HepG2 (cell line): ENCODE measurements around the gene ZAR1L. TPM values are rescaled to one million over a fixed set of nuclear protein-coding genes. Genes with fewer than 3 reads are reported as not detected.

Source experiments
- ATAC-seq: fragments of 200-7000 bp; cut with Tn5 transposase; 3 replicates; pipeline ENCODE4 v1.9.1; 2020; ENCODE audit warnings: mild to moderate bottlenecking, moderate library complexity
- BruUV-seq: library from RNA; stranded (reverse); fragments of 400-500 nt; replicated peaks from 2 replicates; lab custom pipeline; 2021; lab: Mats Ljungman, UMichigan
- CTCF ChIA-PET: fragments of 300-600 bp; formaldehyde crosslinking; extraction: SDS; loops from one replicate; lab custom pipeline; 2021; ENCODE audit warnings: low total read pairs, inconsistent platforms, low intra/inter-chr PET ratio; lab: Yijun Ruan, JAX
- POLR2A ChIA-PET: fragments of 350-600 bp; sonication (Branson Sonifier 250); formaldehyde crosslinking; loops from one replicate; lab custom pipeline; 2020; ENCODE audit warnings: antibody characterized with exemption, inconsistent platforms; lab: Yijun Ruan, JAX
- DNase-seq: peaks from one replicate; pipeline ENCODE4 v3.0.0-alpha.2; 2015; ENCODE audit warnings: low spot score
- FAIRE-seq: peaks from 3 replicates; lab custom pipeline; 2011; peaks lifted over from hg19 to GRCh38; lab: Jason Lieb, UNC
- H2AFZ ChIP-seq: one replicate; pipeline ENCODE4 v1.6.1; 2011; ENCODE audit warnings: low read length, inconsistent platforms
- H3K27ac ChIP-seq: fragments of 300-600 bp; 3 replicates; pipeline ENCODE4 v1.8.0; 2011; ENCODE audit warnings: mixed run types, mild to moderate bottlenecking, mixed read lengths, low read length, inconsistent platforms; ENCODE audit not compliant: insufficient read depth; ENCODE audit errors: extremely low read length
- H3K27me3 ChIP-seq, 2 experiments: fragments of 200-600 bp in 1 of 2; 2 replicates in 1 of 2; 3 replicates in 1 of 2; pipeline versions ENCODE4 v1.6.0 to v1.8.0; 2011; ENCODE audit warnings: low read length in 2 of 2, mild to moderate bottlenecking in 2 of 2, moderate library complexity in 2 of 2, inconsistent platforms in 1 of 2; ENCODE audit not compliant: insufficient read depth in 2 of 2, control insufficient read depth in 1 of 2
- H3K36me3 ChIP-seq, 2 experiments: fragments of 200-600 bp in 1 of 2; replicated peaks in 1 of 2; 2 replicates in 1 of 2; 3 replicates in 1 of 2; pipeline versions ENCODE4 v1.5.1 to v1.8.0; 2011; ENCODE audit warnings: low read length in 2 of 2, inconsistent platforms in 1 of 2; ENCODE audit not compliant: insufficient read depth in 2 of 2, control insufficient read depth in 1 of 2
- H3K4me1 ChIP-seq: 2 replicates; pipeline ENCODE4 v1.5.1; 2012; ENCODE audit warnings: low read length, inconsistent platforms; ENCODE audit not compliant: insufficient read depth
- H3K4me2 ChIP-seq: 2 replicates; pipeline ENCODE4 v1.6.0; 2011; ENCODE audit warnings: low read depth, low read length, inconsistent platforms
- H3K4me3 ChIP-seq, 3 experiments: fragments of 200-600 bp in 1 of 3; sonication (generic), shearing (Covaris generic) in 1 of 3; replicated peaks in 1 of 3; 2 replicates each; pipeline ENCODE4 v1.5.1; 2011 to 2016; ENCODE audit warnings: low read length in 3 of 3, inconsistent platforms in 2 of 3, low read depth in 2 of 3, mild to moderate bottlenecking in 2 of 3, control low read depth in 1 of 3, mixed read lengths in 1 of 3; ENCODE audit not compliant: insufficient read depth in 1 of 3
- H3K79me2 ChIP-seq: one replicate; pipeline ENCODE4 v1.6.1; 2011; ENCODE audit warnings: low read length, inconsistent platforms; ENCODE audit not compliant: insufficient read depth
- H3K9ac ChIP-seq: 2 replicates; pipeline ENCODE4 v1.6.0; 2011; ENCODE audit warnings: mild to moderate bottlenecking, low read depth, low read length, inconsistent platforms; ENCODE audit not compliant: insufficient read depth
- H3K9me3 ChIP-seq: 2 replicates; pipeline ENCODE4 v1.5.1; 2012; ENCODE audit warnings: mild to moderate bottlenecking, low read length
- H4K20me1 ChIP-seq: 2 replicates; pipeline ENCODE4 v1.6.0; 2011; ENCODE audit warnings: inconsistent platforms, mild to moderate bottlenecking, low read length, moderate library complexity; ENCODE audit not compliant: insufficient read depth
- ADNP ChIP-seq: sonication (generic); formaldehyde crosslinking; IDR thresholded peaks from 2 replicates; pipeline ENCODE4 v1.4.0; 2020; ENCODE audit warnings: missing genetic modification reagents
- ARID2 ChIP-seq: sonication (generic); formaldehyde crosslinking; IDR thresholded peaks from 2 replicates; pipeline ENCODE4 v1.8.1; 2022; ENCODE audit warnings: mild to moderate bottlenecking, missing genetic modification reagents, borderline replicate concordance
- CBX2 ChIP-seq, 2 experiments: fragments of 200-600 bp in 1 of 2; sonication (generic); formaldehyde crosslinking in 1 of 2; IDR thresholded peaks; 2 replicates each; pipeline versions ENCODE4 v1.7.0 to v1.8.1; 2018 to 2022; ENCODE audit warnings: low read depth in 2 of 2, low read length in 1 of 2, mild to moderate bottlenecking in 1 of 2, missing genetic modification reagents in 1 of 2
- HES4 ChIP-seq: sonication (generic); formaldehyde crosslinking; IDR thresholded peaks from 2 replicates; pipeline ENCODE4 v1.9.0; 2021; ENCODE audit warnings: mild to moderate bottlenecking, missing genetic modification reagents, borderline replicate concordance
- HMG20B ChIP-seq: conservative IDR thresholded peaks from 2 replicates; pipeline ENCODE4 v1.6.1; 2016; ENCODE audit warnings: missing genetic modification reagents, missing compliant biosample characterization
- JDP2 ChIP-seq: sonication (generic); formaldehyde crosslinking; IDR thresholded peaks from 2 replicates; pipeline ENCODE4 v1.8.1; 2022; ENCODE audit warnings: missing genetic modification reagents, borderline replicate concordance
- KLF11 ChIP-seq: IDR thresholded peaks from 2 replicates; pipeline ENCODE4 v1.6.1; 2016; ENCODE audit warnings: missing compliant biosample characterization
- KLF13 ChIP-seq: sonication (generic); formaldehyde crosslinking; IDR thresholded peaks from 2 replicates; pipeline ENCODE4 v1.4.0; 2020; ENCODE audit warnings: mild to moderate bottlenecking, missing genetic modification reagents
- KLF15 ChIP-seq: sonication (generic); formaldehyde crosslinking; IDR thresholded peaks from 2 replicates; pipeline ENCODE4 v1.8.1; 2023; ENCODE audit warnings: borderline replicate concordance, mild to moderate bottlenecking, inconsistent platforms, missing genetic modification reagents, mixed read lengths
- NCOR1 ChIP-seq: fragments of 200-600 bp; sonication (generic); IDR thresholded peaks from 2 replicates; pipeline ENCODE4 v1.7.0; 2017; ENCODE audit warnings: antibody characterized with exemption, low read length, borderline replicate concordance
- NFYB ChIP-seq: sonication (generic); formaldehyde crosslinking; IDR thresholded peaks from 2 replicates; pipeline ENCODE4 v1.4.0; 2020; ENCODE audit warnings: missing genetic modification reagents
- NR1H2 ChIP-seq: sonication (generic); formaldehyde crosslinking; IDR thresholded peaks from 2 replicates; pipeline ENCODE4 v1.8.1; 2022; ENCODE audit warnings: low read depth, missing genetic modification reagents, borderline replicate concordance
- SMYD3 ChIP-seq: sonication (generic); formaldehyde crosslinking; IDR thresholded peaks from 2 replicates; pipeline ENCODE4 v1.8.1; 2023; ENCODE audit warnings: mild to moderate bottlenecking, missing genetic modification reagents
- ZBTB4 ChIP-seq: sonication (generic); formaldehyde crosslinking; IDR thresholded peaks from 2 replicates; pipeline ENCODE4 v1.4.0; 2020; ENCODE audit warnings: missing genetic modification reagents, mild to moderate bottlenecking, borderline replicate concordance
- ZBTB42 ChIP-seq: sonication (generic); formaldehyde crosslinking; IDR thresholded peaks from 2 replicates; pipeline ENCODE4 v1.5.0; 2020; ENCODE audit warnings: mild to moderate bottlenecking, missing genetic modification reagents
- ZFP62 ChIP-seq: sonication (generic); formaldehyde crosslinking; IDR thresholded peaks from 2 replicates; pipeline ENCODE4 v1.4.0; 2020; ENCODE audit warnings: missing genetic modification reagents
- ZNF446 ChIP-seq: sonication (generic); formaldehyde crosslinking; IDR thresholded peaks from 2 replicates; pipeline ENCODE4 v1.5.0; 2020; ENCODE audit warnings: mild to moderate bottlenecking, missing genetic modification reagents
- ZNF546 ChIP-seq: sonication (generic); formaldehyde crosslinking; conservative IDR thresholded peaks from 2 replicates; pipeline ENCODE4 v1.8.1; 2023; ENCODE audit warnings: mild to moderate bottlenecking, missing genetic modification reagents
- ZNF558 ChIP-seq: sonication (generic); formaldehyde crosslinking; IDR thresholded peaks from 2 replicates; pipeline ENCODE4 v1.9.0; 2022; ENCODE audit warnings: mild to moderate bottlenecking, missing genetic modification reagents, borderline replicate concordance
- WGBS: methylation state at CpG from one replicate; pipeline ENCODE4 v1.1.6; 2017; ENCODE audit warnings: low lambda C conversion rate; 5-methylcytosine and 5-hydroxymethylcytosine counted together
- in situ Hi-C: cut with HindIII; loops from 2 replicates; pipeline ENCODE4 v1.10.0; 2017; ENCODE audit warnings: low pct_unique_long_range_greater_than_20kb; ENCODE audit not compliant: extremely low pct_ligation_motif_present
- intact Hi-C: fragments of 100-400 bp; cut with micrococcal nuclease; formaldehyde crosslinking; loops from one replicate; pipeline ENCODE4 v1.10.0; 2022; ENCODE audit not compliant: unreplicated experiment
- polyA plus RNA-seq, 8 experiments: library from polyadenylated mRNA; depleted of rRNA in 3 of 8; stranded (reverse) in 7 of 8; unstranded in 1 of 8; fragments of >200 nt; fragmentation: Illumina TruSeq in 4 of 8; extraction: Trizol in 4 of 8; gene quantifications; 2 replicates each; pipeline versions ENCODE4 v1.2.1 to v1.2.3, GENCODE V29; 2011 to 2016; ENCODE audit warnings: low read depth in 4 of 8, missing spikeins in 1 of 8, mixed read lengths in 1 of 8; ENCODE audit not compliant: insufficient read depth in 1 of 8
- total RNA-seq, 5 experiments: library from RNA; depleted of rRNA; stranded (reverse); fragments of >200 nt; fragmentation: Illumina TruSeq; extraction: Trizol; gene quantifications; 2 replicates each; pipeline ENCODE4 v1.2.3, GENCODE V29; 2016; ENCODE audit warnings: low read depth in 1 of 5
- TF ChIP-seq, protein P1 (sequence below): sonication (generic); formaldehyde crosslinking; IDR thresholded peaks from 2 replicates; pipeline ENCODE4 v1.8.0; 2023; ENCODE audit warnings: mild to moderate bottlenecking, missing genetic modification reagents

Gene ZAR1L
- total and polyA plus RNA-seq, 2 of the 13 experiments (the other 11 are each of a cell fraction or from before 2014, with no cell fraction given) = 0.09 TPM; not detected in 1

DNA sequence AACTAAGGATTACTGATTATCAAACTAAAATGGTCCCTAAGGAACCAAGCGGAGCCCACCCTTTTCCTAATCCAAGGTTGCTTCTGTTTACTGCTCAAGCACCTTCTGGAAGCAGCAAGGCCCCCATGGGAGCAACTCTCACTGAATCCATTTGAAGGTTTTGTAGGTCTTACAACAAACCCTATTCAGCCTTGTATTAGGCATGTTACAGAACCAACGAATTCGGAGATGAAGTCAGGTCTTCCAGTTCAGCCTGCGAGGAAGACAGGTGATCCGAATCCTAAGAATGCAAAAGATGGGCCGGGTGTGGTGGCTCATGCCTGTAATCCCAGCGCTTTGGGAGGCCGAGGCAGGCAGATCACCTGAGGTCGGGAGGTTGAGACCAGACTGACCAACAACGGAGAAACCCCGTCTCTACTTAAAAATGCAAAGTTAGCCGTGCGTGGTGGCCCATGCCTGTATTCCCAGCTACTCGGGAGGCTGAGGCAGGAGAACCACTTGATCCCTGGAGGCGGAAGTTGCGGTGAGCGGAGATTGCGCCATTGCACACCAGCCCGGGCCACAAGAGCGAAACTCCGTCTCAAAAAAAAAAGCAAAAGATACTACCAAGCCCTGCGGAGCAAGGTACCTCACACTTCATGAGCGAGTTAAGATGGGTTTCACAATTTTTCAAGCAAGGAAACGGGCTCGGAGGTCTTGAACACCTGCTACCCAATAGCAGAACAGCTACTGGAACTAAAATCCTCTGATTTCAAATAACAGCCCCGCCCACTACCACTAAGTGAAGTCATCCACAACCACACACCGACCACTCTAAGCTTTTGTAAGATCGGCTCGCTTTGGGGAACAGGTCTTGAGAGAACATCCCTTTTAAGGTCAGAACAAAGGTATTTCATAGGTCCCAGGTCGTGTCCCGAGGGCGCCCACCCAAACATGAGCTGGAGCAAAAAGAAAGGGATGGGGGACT lies 609 bp downstream of the ZAR1L start:
- peak; percentile 10 for ATAC-seq
- Histone ChIP-seq H2AFZ (no peak overlapping the region), H3K36me3 (no peaks in the 10 kb centered on the region; a peak in 2 of 5 replicates), H3K79me2 (peaks cover 5% of the 10 kb centered on the region), H3K27ac (peak overlapping the region; percentile 75), H3K9me3 (no peaks in the 10 kb centered on the region), H3K4me3 (peak overlapping the region; percentile 66 to 83 (median 72)), H4K20me1 (no peaks in the 10 kb centered on the region), H3K4me1 (peaks cover 33% of the 10 kb centered on the region), H3K27me3 (no peaks in the 10 kb centered on the region; a peak in 1 of 5 replicates), H3K4me2 (peak overlapping the region; percentile 96), H3K9ac (peak overlapping the region; percentile 85)
- intact Hi-C loops (loop anchor here (5.0 kb wide), 1 partner anchor 402 kb away; no protein-coding TSS in a partner anchor), in situ Hi-C loops (loop anchor here (5.0 kb wide), 2 partner anchors 67 to 297 kb away; no protein-coding TSS in a partner anchor)
- ChIA-PET POLR2A (interaction anchor here (1.3 to 2.3 kb wide), 8 partner anchors 9 to 150 kb away, joined by 5 to 36 read pairs (median 8); partner anchors contain the start of gene N4BP2L1), CTCF (no interaction called here)
- 78% methylated on average over 32 of the region's 32 CpGs for WGBS
- DNase-seq = peak; percentile 40
- BruUV-seq = TSS peak; percentile 93
- no peak for FAIRE-seq
- TF ChIP-seq SMYD3 (CRISPR knock-in tag) (no peak), ZBTB4 (CRISPR knock-in tag) (no peak), ZBTB42 (CRISPR knock-in tag) (no peak), CBX2 (IDR thresholded peaks at IDR 0.05; ENCODE audit: low read depth, low read length) (no peak), CBX2 (CRISPR knock-in tag; IDR thresholded peaks at IDR 0.05; ENCODE audit: low read depth) (no peak), KLF15 (CRISPR knock-in tag) (no peak), ADNP (no peak), HMG20B (CRISPR knock-in tag) (no peak), NFYB (CRISPR knock-in tag) (no peak), ZNF546 (no peak; the same call in 1 of the 2 replicates), NR1H2 (CRISPR knock-in tag) (no peak), KLF11 (no peak), NCOR1 (no peak), ZFP62 (no peak), ARID2 (CRISPR knock-in tag) (0 out of 2 replicates have a peak, but pooled peaks have one; percentile 16), ZNF446 (no peak), HES4 (no peak), ZNF558 (CRISPR knock-in tag) (no peak), KLF13 (CRISPR knock-in tag) (no peak), JDP2 (CRISPR knock-in tag) (no peak)
- TF ChIP-seq, protein P1, sequence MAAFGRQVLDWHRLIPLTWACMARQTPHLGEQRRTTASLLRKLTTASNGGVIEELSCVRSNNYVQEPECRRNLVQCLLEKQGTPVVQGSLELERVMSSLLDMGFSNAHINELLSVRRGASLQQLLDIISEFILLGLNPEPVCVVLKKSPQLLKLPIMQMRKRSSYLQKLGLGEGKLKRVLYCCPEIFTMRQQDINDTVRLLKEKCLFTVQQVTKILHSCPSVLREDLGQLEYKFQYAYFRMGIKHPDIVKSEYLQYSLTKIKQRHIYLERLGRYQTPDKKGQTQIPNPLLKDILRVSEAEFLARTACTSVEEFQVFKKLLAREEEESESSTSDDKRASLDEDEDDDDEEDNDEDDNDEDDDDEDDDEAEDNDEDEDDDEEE (CRISPR knock-in tag) = no peak; the same call in 1 of the 2 replicates
